Esophagus squamous epithelium (tissue), 4 donors: ENCODE results near the gene NRP2.

Experiments used
- CTCF ChIP-seq, 6 experiments: fragments of 450-650 bp in 4 of 6; fragments of 200-600 bp in 2 of 6; sonication (generic) in 2 of 6; IDR thresholded peaks; one replicate each; pipeline ENCODE4 v1.5.1; 2016 to 2019; ENCODE audit warnings: antibody characterized with exemption in 6 of 6, mild to moderate bottlenecking in 4 of 6, moderate library complexity in 4 of 6
- POLR2A ChIP-seq, 4 donors: fragments of 450-650 bp; IDR thresholded peaks; one replicate each; pipeline ENCODE4 v1.6.1; 2017; ENCODE audit warnings: antibody characterized with exemption in 4 of 4, mild to moderate bottlenecking in 4 of 4, moderate library complexity in 3 of 4

- TF ChIP-seq CTCF (IDR thresholded peaks at IDR 0.05) = no peak
- TF ChIP-seq POLR2A (IDR thresholded peaks at IDR 0.05) = no peak
Observed at GRCh38 chr2:205744074-205744591, 61.8 kb downstream of the NRP2 start.
